WTC11 (cell line): ENCODE results near the gene ELAPOR1. TPM values are rescaled to one million over a fixed set of nuclear protein-coding genes. Genes with fewer than 3 reads are reported as not detected.

Experiments used
- ATAC-seq: fragments of 200-7000 bp; cut with Tn5 transposase; 2 replicates; pipeline ENCODE4 v1.10.0; 2021; ENCODE audit warnings: mild to moderate bottlenecking, moderate library complexity
- CTCF ChIA-PET: fragments of 300-600 bp; sonication (Branson Sonifier 250); formaldehyde crosslinking; loops from one replicate; lab custom pipeline; 2021; ENCODE audit warnings: antibody characterized with exemption; lab: Charles Lee
- POLR2A ChIA-PET: fragments of 350-600 bp; sonication (Branson Sonifier 250); formaldehyde crosslinking; loops from one replicate; lab custom pipeline; 2021; ENCODE audit warnings: antibody characterized with exemption; lab: Charles Lee
- DNase-seq: peaks from one replicate; pipeline ENCODE4 v3.0.0; 2021; ENCODE audit warnings: low spot score
- H3K27ac Mint-ChIP-seq: 2 replicates; pipeline ENCODE4 v1.8.0; 2021; ENCODE audit warnings: mixed read lengths
- H3K27me3 Mint-ChIP-seq: 2 replicates; pipeline ENCODE4 v1.8.0; 2021; ENCODE audit warnings: low read depth, mild to moderate bottlenecking, moderate library complexity, mixed read lengths
- H3K36me3 Mint-ChIP-seq: 2 replicates; pipeline ENCODE4 v1.8.0; 2021; ENCODE audit warnings: mixed read lengths
- H3K4me1 Mint-ChIP-seq: 2 replicates; pipeline ENCODE4 v1.8.0; 2022; ENCODE audit warnings: mixed read lengths
- H3K4me3 Mint-ChIP-seq: 2 replicates; pipeline ENCODE4 v1.8.0; 2021; ENCODE audit warnings: mild to moderate bottlenecking, moderate library complexity, mixed read lengths
- H3K9me3 Mint-ChIP-seq: 2 replicates; pipeline ENCODE4 v1.8.0; 2021; ENCODE audit warnings: mixed read lengths
- ETV6 ChIP-seq: sonication (generic); formaldehyde crosslinking; IDR thresholded peaks from 2 replicates; pipeline ENCODE4 v1.8.1; 2022; ENCODE audit warnings: mild to moderate bottlenecking, missing genetic modification reagents
- IRF2 ChIP-seq: sonication (generic); formaldehyde crosslinking; IDR thresholded peaks from 2 replicates; pipeline ENCODE4 v1.8.0; 2022; ENCODE audit warnings: low read depth, missing genetic modification reagents, borderline replicate concordance
- KAT7 ChIP-seq: sonication (generic); formaldehyde crosslinking; IDR thresholded peaks from 2 replicates; pipeline ENCODE4 v1.8.1; 2023; ENCODE audit warnings: missing genetic modification reagents, mild to moderate bottlenecking, borderline replicate concordance
- MAX ChIP-seq: sonication (generic); formaldehyde crosslinking; IDR thresholded peaks from 2 replicates; pipeline ENCODE4 v1.8.0; 2022; ENCODE audit warnings: mild to moderate bottlenecking, missing genetic modification reagents
- MYBL2 ChIP-seq: sonication (generic); formaldehyde crosslinking; IDR thresholded peaks from 2 replicates; pipeline ENCODE4 v1.8.1; 2023; ENCODE audit warnings: mild to moderate bottlenecking, moderate library complexity, missing genetic modification reagents
- NFE2L1 ChIP-seq: sonication (generic); formaldehyde crosslinking; IDR thresholded peaks from 2 replicates; pipeline ENCODE4 v1.8.1; 2023; ENCODE audit warnings: missing genetic modification reagents
- OVOL2 ChIP-seq: fragments of 250-450 bp; sonication (Bioruptor Pico); IDR thresholded peaks from 2 replicates; pipeline ENCODE4 v1.9.0; 2021; ENCODE audit warnings: mild to moderate bottlenecking, borderline replicate concordance
- PRDM15 ChIP-seq: sonication (generic); formaldehyde crosslinking; IDR thresholded peaks from 2 replicates; pipeline ENCODE4 v1.8.0; 2022; ENCODE audit warnings: missing genetic modification reagents
- PRRX2 ChIP-seq: fragments of 250-450 bp; sonication (Bioruptor Pico); IDR thresholded peaks from 2 replicates; pipeline ENCODE4 v1.8.0; 2021; ENCODE audit warnings: mild to moderate bottlenecking
- RELA ChIP-seq: sonication (generic); formaldehyde crosslinking; IDR thresholded peaks from 2 replicates; pipeline ENCODE4 v1.8.1; 2022; ENCODE audit warnings: missing genetic modification reagents, mild to moderate bottlenecking, borderline replicate concordance
- SMAD4 ChIP-seq: sonication (generic); formaldehyde crosslinking; IDR thresholded peaks from 2 replicates; pipeline ENCODE4 v1.8.0; 2022; ENCODE audit warnings: mild to moderate bottlenecking, missing genetic modification reagents
- TP53 ChIP-seq: sonication (generic); formaldehyde crosslinking; IDR thresholded peaks from 2 replicates; pipeline ENCODE4 v1.8.1; 2023; ENCODE audit warnings: mild to moderate bottlenecking, missing genetic modification reagents
- ZNF121 ChIP-seq: sonication (generic); formaldehyde crosslinking; IDR thresholded peaks from 2 replicates; pipeline ENCODE4 v1.8.0; 2023; ENCODE audit warnings: missing genetic modification reagents
- ZNF416 ChIP-seq: fragments of 250-450 bp; sonication (Bioruptor Pico); IDR thresholded peaks from 2 replicates; pipeline ENCODE4 v1.9.0; 2021; ENCODE audit warnings: mild to moderate bottlenecking, inconsistent platforms
- total RNA-seq: library from RNA; stranded (reverse); gene quantifications from 3 replicates; pipeline ENCODE4 v1.2.3, GENCODE V29; 2021
- TF ChIP-seq, protein P1 (sequence below): sonication (generic); formaldehyde crosslinking; IDR thresholded peaks from 2 replicates; pipeline ENCODE4 v1.8.1; 2023; ENCODE audit warnings: mild to moderate bottlenecking, missing genetic modification reagents, borderline replicate concordance
- TF ChIP-seq, protein P2 (sequence below): sonication (generic); formaldehyde crosslinking; IDR thresholded peaks from 2 replicates; pipeline ENCODE4 v1.8.1; 2022; ENCODE audit warnings: mild to moderate bottlenecking, missing genetic modification reagents, moderate library complexity, borderline replicate concordance
- TF ChIP-seq, protein P3 (sequence below): sonication (generic); formaldehyde crosslinking; IDR thresholded peaks from 2 replicates; pipeline ENCODE4 v1.8.1; 2022; ENCODE audit warnings: mild to moderate bottlenecking, moderate library complexity, missing genetic modification reagents
- TF ChIP-seq, protein P4 (sequence below): sonication (generic); formaldehyde crosslinking; conservative IDR thresholded peaks from 2 replicates; pipeline ENCODE4 v1.8.1; 2023; ENCODE audit warnings: mild to moderate bottlenecking, low read depth, missing genetic modification reagents, moderate library complexity
- TF ChIP-seq, protein P5 (sequence below): sonication (generic); formaldehyde crosslinking; IDR thresholded peaks from 2 replicates; pipeline ENCODE4 v1.8.1; 2023; ENCODE audit warnings: mild to moderate bottlenecking, missing genetic modification reagents

Gene ELAPOR1
- total RNA-seq, 1 experiment from 2014 or later = 1.1 TPM

DNA sequence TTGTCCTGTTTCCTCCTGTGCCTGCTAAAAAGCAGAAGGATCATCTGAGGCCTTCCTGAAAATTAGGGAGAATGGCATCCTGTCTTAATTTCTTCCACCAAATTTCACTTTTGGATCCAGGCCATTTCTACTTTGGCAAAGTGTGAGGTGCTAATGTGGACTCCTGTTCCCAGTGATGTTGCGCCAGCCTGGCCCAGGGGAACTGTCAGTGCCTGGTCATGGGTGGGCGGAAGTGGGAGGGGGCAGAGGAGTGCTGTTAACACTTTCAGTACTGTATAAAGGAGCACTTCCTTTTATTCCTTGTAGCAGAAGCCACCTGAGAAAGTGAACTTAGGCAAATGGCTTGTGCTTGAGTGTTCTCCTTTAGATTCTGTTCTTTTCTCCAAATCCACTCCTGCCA, 19.9 kb downstream of the ELAPOR1 start:
- TF ChIP-seq PRDM15 (CRISPR knock-in tag) (no peak), ETV6 (CRISPR knock-in tag) (no peak), RELA (CRISPR knock-in tag) (no peak), NFE2L1 (no peak), TP53 (no peak), SMAD4 (CRISPR knock-in tag) (no peak), ZNF121 (CRISPR knock-in tag) (no peak), MYBL2 (CRISPR knock-in tag) (no peak), OVOL2 (CRISPR knock-in tag) (no peak), PRRX2 (no peak), IRF2 (no peak), ZNF416 (no peak), KAT7 (CRISPR knock-in tag) (no peak), MAX (no peak)
- TF ChIP-seq, protein P1, sequence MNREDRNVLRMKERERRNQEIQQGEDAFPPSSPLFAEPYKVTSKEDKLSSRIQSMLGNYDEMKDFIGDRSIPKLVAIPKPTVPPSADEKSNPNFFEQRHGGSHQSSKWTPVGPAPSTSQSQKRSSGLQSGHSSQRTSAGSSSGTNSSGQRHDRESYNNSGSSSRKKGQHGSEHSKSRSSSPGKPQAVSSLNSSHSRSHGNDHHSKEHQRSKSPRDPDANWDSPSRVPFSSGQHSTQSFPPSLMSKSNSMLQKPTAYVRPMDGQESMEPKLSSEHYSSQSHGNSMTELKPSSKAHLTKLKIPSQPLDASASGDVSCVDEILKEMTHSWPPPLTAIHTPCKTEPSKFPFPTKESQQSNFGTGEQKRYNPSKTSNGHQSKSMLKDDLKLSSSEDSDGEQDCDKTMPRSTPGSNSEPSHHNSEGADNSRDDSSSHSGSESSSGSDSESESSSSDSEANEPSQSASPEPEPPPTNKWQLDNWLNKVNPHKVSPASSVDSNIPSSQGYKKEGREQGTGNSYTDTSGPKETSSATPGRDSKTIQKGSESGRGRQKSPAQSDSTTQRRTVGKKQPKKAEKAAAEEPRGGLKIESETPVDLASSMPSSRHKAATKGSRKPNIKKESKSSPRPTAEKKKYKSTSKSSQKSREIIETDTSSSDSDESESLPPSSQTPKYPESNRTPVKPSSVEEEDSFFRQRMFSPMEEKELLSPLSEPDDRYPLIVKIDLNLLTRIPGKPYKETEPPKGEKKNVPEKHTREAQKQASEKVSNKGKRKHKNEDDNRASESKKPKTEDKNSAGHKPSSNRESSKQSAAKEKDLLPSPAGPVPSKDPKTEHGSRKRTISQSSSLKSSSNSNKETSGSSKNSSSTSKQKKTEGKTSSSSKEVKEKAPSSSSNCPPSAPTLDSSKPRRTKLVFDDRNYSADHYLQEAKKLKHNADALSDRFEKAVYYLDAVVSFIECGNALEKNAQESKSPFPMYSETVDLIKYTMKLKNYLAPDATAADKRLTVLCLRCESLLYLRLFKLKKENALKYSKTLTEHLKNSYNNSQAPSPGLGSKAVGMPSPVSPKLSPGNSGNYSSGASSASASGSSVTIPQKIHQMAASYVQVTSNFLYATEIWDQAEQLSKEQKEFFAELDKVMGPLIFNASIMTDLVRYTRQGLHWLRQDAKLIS (CRISPR knock-in tag) = no peak
- TF ChIP-seq, protein P2, sequence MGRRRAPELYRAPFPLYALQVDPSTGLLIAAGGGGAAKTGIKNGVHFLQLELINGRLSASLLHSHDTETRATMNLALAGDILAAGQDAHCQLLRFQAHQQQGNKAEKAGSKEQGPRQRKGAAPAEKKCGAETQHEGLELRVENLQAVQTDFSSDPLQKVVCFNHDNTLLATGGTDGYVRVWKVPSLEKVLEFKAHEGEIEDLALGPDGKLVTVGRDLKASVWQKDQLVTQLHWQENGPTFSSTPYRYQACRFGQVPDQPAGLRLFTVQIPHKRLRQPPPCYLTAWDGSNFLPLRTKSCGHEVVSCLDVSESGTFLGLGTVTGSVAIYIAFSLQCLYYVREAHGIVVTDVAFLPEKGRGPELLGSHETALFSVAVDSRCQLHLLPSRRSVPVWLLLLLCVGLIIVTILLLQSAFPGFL (CRISPR knock-in tag) = no peak
- TF ChIP-seq, protein P3, sequence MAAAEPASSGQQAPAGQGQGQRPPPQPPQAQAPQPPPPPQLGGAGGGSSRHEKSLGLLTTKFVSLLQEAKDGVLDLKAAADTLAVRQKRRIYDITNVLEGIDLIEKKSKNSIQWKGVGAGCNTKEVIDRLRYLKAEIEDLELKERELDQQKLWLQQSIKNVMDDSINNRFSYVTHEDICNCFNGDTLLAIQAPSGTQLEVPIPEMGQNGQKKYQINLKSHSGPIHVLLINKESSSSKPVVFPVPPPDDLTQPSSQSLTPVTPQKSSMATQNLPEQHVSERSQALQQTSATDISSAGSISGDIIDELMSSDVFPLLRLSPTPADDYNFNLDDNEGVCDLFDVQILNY = no peak
- TF ChIP-seq, protein P4, sequence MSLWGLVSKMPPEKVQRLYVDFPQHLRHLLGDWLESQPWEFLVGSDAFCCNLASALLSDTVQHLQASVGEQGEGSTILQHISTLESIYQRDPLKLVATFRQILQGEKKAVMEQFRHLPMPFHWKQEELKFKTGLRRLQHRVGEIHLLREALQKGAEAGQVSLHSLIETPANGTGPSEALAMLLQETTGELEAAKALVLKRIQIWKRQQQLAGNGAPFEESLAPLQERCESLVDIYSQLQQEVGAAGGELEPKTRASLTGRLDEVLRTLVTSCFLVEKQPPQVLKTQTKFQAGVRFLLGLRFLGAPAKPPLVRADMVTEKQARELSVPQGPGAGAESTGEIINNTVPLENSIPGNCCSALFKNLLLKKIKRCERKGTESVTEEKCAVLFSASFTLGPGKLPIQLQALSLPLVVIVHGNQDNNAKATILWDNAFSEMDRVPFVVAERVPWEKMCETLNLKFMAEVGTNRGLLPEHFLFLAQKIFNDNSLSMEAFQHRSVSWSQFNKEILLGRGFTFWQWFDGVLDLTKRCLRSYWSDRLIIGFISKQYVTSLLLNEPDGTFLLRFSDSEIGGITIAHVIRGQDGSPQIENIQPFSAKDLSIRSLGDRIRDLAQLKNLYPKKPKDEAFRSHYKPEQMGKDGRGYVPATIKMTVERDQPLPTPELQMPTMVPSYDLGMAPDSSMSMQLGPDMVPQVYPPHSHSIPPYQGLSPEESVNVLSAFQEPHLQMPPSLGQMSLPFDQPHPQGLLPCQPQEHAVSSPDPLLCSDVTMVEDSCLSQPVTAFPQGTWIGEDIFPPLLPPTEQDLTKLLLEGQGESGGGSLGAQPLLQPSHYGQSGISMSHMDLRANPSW (CRISPR knock-in tag) = no peak
- TF ChIP-seq, protein P5, sequence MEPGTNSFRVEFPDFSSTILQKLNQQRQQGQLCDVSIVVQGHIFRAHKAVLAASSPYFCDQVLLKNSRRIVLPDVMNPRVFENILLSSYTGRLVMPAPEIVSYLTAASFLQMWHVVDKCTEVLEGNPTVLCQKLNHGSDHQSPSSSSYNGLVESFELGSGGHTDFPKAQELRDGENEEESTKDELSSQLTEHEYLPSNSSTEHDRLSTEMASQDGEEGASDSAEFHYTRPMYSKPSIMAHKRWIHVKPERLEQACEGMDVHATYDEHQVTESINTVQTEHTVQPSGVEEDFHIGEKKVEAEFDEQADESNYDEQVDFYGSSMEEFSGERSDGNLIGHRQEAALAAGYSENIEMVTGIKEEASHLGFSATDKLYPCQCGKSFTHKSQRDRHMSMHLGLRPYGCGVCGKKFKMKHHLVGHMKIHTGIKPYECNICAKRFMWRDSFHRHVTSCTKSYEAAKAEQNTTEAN = no peak
- ChIA-PET POLR2A (no interaction called here), CTCF (interaction anchor here (0.9 to 1.5 kb wide), 2 partner anchors 21 to 60 kb away, joined by 3 read pairs; no protein-coding TSS in a partner anchor)
- ATAC-seq (no peak), DNase-seq (no peak)
- H3K9me3 Mint-ChIP-seq = no peaks in the 10 kb centered on the region
- H3K4me1 Mint-ChIP-seq = no peaks in the 10 kb centered on the region
- no peak overlapping the region for H3K27ac Mint-ChIP-seq
- no peak overlapping the region for H3K4me3 Mint-ChIP-seq
- no peaks in the 10 kb centered on the region for H3K36me3 Mint-ChIP-seq
- H3K27me3 Mint-ChIP-seq = no peaks in the 10 kb centered on the region
